COLO668 (cell line): ENCODE data around the gene GUCY1A2.

Experiments
- DNase-seq: peaks from one replicate; lab custom pipeline; 2025; ENCODE audit not compliant: unreplicated experiment; lab: John Stamatoyannopoulos, UW

Gene GUCY1A2

GRCh38 chr11:106999196-106999595 is 19.1 kb downstream of the GUCY1A2 start:
- no peak for DNase-seq

- DNase-seq = no peak
Measured at GRCh38 chr11:106998916-106999188, 19.4 kb downstream of the GUCY1A2 start.

GRCh38 chr11:106998116-106998915 is 20.0 kb downstream of the GUCY1A2 start:
- no peak for DNase-seq

- DNase-seq = no peak
Measured at GRCh38 chr11:106997227-106997626, 21.0 kb downstream of the GUCY1A2 start.

- DNase-seq = no peak
Measured at GRCh38 chr11:106996691-106997090, 21.6 kb downstream of the GUCY1A2 start.

- no peak for DNase-seq
Measured at GRCh38 chr11:106990331-106990730, 27.9 kb downstream of the GUCY1A2 start.

- no peak for DNase-seq
Measured at GRCh38 chr11:106989078-106989455, 29.2 kb downstream of the GUCY1A2 start.

GRCh38 chr11:106988151-106989077 is 29.9 kb downstream of the GUCY1A2 start:
- DNase-seq = no peak

GRCh38 chr11:106986673-106987072 is 31.6 kb downstream of the GUCY1A2 start:
- DNase-seq = no peak

- no peak for DNase-seq
Measured at GRCh38 chr11:106986261-106986660, 32.0 kb downstream of the GUCY1A2 start.

- DNase-seq = no peak
Measured at GRCh38 chr11:106983991-106984390, 34.3 kb downstream of the GUCY1A2 start.

- DNase-seq = no peak
Measured at GRCh38 chr11:106983261-106983660, 35.0 kb downstream of the GUCY1A2 start.

GRCh38 chr11:106974831-106975230 is 43.4 kb downstream of the GUCY1A2 start:
- no peak for DNase-seq

- DNase-seq = no peak
Measured at GRCh38 chr11:106971864-106972263, 46.4 kb downstream of the GUCY1A2 start.

- no peak for DNase-seq
Measured at GRCh38 chr11:106969644-106970355, 48.5 kb downstream of the GUCY1A2 start.

GRCh38 chr11:106962995-106963394 is 55.3 kb downstream of the GUCY1A2 start:
- no peak for DNase-seq

GRCh38 chr11:106961518-106961917 is 56.8 kb downstream of the GUCY1A2 start:
- DNase-seq = no peak

GRCh38 chr11:106961048-106961447 is 57.2 kb downstream of the GUCY1A2 start:
- DNase-seq = no peak

- DNase-seq = no peak
Measured at GRCh38 chr11:106959800-106960199, 58.5 kb downstream of the GUCY1A2 start.

- DNase-seq = no peak
Measured at GRCh38 chr11:106959386-106959785, 58.9 kb downstream of the GUCY1A2 start.

- DNase-seq = no peak
Measured at GRCh38 chr11:106958517-106959248, 59.6 kb downstream of the GUCY1A2 start.
